SK-MEL-5 (cell line): ENCODE results near the gene FAM234A. TPM values are rescaled to one million over a fixed set of nuclear protein-coding genes. Genes with fewer than 3 reads are reported as not detected.

Source experiments
- DNase-seq: peaks from one replicate; pipeline ENCODE4 v3.0.0-alpha.2; 2016; ENCODE audit warnings: low read depth, low spot score
- in situ Hi-C: cut with HindIII; loops from 2 replicates; pipeline ENCODE4 v1.10.0; 2016; ENCODE audit warnings: low sequenced_read_pairs, high pct_unique_total_duplicates, low pct_unique_long_range_greater_than_20kb
- total RNA-seq: library from RNA; depleted of rRNA; stranded (reverse); fragments of >200 nt; shearing (Covaris generic); gene quantifications from 2 replicates; pipeline ENCODE4 v1.2.3, GENCODE V29; 2014

FAM234A gene
- total RNA-seq, 1 experiment from 2014 or later = 31.2 TPM

DNA sequence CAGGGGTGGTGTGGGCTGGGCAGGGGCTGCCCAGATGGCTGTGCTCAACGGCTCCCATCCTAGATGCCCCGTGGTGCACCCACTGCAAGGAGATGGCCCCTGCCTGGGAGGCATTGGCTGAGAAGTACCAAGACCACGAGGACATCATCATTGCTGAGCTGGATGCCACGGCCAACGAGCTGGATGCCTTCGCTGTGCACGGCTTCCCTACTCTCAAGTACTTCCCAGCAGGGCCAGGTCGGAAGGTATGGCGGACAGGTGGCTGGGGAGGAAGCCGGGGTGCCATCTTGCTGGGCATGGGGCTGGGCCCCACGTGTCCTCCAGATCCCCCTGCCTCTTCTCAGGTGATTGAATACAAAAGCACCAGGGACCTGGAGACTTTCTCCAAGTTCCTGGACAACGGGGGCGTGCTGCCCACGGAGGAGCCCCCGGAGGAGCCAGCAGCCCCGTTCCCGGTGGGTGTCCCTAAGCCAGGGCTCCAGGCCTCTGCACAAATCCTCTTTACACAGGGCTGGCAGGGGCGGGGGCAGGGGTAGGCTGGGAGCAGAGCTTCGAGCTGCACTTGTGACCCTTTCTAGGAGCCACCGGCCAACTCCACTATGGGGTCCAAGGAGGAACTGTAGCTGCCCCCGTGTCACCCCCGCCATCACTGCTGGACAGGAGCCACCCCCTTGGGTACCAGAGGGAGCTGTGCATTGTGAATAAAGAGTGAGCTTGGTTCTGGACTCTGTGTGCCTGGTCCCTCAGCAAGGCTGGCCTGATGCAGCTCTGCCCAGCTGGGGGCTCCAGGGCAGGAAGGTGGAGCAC is 52.1 kb downstream of the FAM234A start:
- no peak for DNase-seq
- in situ Hi-C loops = no loop called here

DNA sequence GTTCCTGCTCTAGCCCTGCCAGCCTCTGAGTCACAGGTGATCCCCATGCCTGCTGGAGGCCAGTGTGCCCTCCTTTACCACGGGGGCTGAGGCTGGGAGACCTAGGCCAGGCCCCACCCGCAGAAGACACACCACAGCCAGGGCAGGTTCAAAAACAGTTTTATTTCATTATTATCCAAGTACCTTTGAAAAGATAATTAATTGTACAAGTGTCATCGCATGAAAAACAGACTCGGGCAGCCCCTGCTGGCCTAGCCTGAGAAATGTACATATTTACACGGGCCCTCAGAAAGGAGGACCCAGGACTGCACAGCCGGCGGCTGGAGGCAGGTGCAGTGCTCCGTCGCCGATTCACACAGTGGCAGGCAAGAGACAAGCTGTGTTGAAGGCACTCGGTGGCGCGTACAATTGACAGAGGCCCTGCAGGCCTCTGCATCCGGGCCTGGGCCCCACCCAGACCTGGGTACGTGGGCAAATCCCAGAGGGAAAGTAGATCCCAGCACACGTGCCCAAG is 52.7 kb downstream of the FAM234A start:
- no peak for DNase-seq
- in situ Hi-C loops = no loop called here

DNA sequence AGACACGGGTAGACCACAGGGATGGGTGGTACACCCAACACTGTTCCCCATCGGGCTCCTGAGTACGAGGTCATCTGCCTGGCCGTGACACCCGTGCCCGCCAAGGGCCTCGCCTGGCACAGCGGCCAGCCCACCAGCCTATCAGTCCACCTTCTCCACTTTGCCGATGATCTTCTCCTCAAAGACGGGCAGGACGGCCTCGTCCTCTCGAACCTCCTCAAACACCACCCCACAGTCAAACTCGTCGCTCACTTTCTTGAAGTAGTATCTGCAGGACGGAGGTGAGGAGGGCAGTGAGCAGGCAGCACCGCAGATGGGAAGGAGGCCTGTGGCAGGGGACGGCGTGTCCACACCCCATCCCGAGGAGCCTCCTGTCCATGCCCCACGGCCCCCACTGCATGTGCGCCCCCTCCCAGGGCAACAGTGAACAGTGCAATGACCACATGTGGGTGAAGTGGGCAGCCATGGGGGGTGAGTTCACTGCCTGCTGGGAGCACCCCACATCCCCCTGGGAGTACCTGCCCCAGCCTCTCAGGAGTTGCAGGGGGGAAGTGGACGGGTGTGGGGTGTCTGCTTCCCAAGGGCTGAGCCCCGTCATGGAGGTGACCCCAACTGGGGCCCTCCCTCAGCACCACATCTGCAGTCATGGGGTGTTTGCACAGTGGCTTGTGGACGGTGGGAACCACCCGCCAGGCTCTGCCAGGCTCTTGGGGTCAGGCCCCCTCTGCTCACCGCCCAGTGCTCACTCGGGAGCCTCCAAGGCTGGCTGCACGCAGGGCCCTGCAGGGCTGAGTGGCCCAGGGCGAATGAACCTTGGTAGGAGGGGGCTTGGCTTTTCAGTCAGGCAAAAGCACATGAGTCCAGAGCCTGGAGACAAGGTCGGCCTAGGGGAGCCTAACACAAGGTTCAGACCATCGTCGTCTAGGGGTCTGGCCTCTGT is 53.6 kb downstream of the FAM234A start:
- in situ Hi-C loops = no loop called here
- DNase-seq = no peak

DNA sequence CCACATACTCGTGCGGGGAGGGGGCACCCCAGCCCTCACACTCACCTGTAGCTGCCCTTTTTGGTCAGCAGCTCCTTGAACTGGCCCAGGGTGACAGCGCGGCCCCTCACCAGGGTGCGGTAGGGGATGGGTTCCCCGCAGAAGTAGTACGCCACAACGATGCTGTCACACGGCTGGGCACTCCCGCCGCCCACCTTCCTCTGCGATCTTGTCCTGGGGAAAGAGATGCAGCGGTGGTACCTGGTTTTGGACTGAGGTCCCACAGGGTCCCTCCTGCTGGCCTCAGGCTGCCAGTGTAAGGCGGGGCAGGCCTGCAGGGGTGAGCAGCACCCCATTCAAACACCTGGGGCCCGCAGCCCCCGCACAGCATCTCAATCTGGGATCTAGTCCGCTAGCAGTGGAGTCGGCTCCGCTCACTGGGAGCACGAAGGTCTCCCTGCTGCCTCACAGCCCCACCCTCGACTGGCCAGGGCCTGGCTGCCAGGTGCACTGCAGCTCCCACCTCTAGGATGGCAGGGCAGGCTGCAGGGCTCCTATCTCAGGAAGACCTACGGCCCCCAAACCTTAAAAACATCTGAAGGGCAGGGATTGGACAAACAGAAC is 54.9 kb downstream of the FAM234A start:
- in situ Hi-C loops = no loop called here
- no peak for DNase-seq

DNA sequence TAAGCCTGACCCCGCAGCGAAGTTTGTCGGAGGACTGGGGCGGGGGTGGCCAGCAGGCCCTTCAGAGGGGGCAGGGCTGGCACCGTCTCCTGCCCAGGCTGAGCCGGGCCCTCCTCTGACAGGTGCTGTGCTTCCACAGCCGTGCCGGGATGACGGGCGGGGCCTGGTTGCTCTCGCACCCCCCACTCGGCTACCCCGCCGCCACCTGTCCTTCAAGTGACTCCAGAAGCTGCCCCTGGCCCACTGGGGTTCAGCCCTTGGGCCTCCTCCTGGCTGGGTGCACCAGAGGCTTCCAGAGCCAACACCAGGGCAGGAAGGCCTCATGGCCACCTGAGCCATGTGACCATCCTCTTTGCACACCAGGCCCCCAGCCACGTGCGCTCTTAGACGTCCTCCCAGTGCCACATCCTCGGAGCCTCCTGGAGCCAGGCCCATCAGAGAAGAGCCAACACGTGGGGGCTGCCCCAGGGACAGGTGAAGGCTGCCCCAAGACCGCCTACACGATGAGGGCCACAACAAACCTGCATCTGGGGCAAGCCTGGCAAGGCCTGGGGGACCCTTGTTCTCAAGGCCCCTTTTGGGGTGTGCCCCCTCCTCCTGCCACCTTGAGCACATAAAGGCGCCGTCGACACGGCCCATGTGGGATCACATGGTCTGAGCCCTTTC is 55.5 kb downstream of the FAM234A start:
- in situ Hi-C loops = no loop called here
- DNase-seq = no peak

DNA sequence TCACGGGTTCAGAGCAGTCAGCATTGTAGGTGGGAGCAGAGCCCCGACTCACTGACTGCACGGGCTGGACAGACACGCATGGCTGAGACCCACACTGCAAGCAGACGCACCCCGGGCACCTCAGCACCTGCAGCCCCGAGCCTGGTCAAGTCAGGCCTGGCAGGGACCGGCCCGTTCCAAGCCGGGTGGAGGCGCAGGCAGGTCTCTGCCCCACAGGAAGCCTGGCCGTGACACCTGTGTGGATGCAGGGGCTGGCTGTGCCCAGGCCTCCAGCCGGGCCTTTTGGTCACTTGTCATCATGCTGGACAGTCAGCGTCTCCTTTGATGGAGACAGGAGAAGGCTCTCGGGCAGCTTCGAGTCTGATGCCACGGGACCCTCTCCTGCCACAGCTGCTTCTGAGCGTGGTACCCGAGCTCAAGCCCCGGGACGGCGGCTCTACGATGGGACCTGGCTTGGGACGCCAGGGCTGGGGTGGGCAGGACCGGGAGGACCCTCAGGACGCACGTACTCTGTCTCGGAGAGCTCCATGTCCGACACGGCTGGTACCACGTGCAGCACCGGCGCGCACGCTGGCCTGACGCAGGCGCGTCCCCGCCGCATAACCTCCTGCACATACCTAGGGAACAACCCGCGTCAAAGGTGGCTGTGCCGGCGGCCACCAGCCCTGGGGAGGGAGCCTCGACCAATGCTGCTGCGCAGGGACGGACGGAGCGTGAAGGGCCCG is 56.2 kb downstream of the FAM234A start:
- no peak for DNase-seq
- in situ Hi-C loops = no loop called here

DNA sequence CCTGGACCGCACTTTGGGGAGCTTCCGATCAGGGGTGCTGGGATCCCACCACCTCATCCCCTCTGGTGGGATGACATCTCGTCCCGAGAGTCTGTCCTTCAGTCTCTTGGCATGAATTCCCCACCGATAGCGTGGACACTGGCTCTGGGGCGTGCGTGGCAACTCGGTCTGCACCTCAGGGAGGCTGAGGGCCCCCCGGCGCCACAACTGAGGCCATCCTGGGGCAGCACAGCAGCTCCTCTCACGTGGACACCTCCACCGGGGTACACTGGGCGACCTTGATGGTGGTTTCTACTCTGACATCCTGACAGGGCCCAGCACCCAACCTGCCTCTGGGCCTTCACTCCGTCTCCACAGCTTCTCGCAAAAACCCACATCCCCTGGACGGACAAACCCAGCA is 56.9 kb downstream of the FAM234A start:
- in situ Hi-C loops = no loop called here
- DNase-seq = no peak

DNA sequence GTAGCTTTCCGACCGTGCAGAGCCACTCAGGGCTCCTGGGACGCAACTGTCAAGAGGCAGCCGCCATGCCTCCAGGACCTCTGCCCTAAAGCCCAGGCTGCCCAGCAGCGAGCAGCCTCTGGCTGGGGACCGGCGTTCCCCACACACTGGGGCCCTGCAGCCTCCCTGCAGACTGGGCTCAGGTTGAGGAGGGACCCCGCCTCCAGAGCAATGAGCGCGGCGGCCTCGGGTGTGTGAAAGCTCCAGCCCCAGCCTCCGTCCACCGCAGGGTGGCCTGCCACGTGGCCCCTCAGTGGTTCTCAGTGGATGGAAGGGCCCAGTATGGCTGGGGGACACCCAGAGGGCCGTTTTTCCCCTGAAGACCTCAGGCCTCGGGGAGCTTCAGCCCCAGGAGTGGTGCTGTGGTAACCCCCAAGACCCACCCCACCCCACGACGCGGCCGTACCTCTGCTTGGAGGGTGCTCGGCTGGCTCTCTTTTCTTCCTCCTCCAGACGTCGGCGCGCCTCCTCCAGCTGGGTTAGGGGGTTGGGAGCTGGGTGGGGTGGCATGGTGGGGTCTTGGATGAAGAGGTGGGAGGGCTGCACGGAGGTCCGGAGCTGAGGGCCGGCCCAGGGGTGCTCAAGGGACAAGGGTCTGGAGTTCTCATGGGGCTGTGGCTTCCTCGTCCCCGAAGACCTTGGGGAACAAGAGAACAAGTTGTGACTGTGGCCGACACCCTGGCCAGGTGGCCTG is 58.6 kb downstream of the FAM234A start:
- in situ Hi-C loops = no loop called here

DNA sequence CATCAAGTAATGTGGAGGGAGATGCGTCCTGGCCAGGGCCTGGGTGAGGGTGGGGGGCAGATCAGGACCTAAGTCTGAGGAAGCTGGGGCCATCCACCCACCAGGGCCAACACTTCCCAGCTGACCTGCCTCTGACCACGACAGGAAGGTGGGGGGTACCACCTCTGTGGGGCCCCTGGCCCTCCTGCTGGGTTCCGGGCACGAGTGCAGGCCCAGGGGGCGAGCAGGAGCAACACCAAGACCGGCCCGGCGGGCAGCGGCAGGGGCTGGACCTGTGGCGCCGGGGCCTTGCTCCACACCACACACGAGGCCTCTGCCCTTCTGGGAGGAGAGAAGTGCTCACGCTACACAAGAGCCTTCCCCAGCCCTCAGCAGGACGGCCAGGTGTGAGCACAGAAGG is 61.7 kb downstream of the FAM234A start:
- no peak for DNase-seq
- in situ Hi-C loops = no loop called here

More for the DNA sequence above, 58.6 kb downstream of the FAM234A start:
- no peak for DNase-seq

DNA sequence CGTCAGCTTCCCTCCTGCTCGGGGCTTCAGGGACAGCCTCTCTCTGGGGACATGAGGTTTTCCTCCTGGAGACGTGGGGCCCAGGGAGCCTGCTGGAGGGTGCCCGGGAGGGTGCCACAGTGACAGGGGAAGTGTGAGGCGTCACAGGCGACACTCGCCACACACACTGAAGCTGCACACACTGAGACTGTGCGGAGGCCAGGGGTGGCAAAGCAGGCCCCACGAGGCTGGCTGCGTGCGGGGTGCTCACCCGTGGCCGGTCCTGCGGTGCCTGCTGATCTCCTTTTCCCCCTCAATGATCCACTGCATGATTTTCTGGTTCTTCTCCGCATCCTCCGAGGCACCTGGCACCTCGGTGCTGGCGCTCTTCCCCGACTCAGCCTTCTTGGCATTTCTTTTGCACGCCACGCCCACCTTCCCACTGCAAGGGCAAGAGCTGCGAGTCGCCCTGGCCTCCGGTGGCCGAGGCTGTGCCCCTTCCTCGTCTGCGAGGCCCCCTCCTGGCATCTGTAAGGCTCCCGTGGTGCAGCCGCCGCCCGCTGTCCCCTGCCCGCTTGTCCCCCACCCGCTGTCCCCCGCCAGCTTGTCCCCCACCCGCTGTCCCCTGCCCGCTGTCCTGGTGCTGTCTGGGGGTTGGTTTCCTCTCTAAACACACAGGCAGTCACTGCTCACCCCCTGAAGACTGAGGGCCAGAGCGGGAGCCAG is 62.3 kb downstream of the FAM234A start:
- in situ Hi-C loops = no loop called here
- no peak for DNase-seq

DNA sequence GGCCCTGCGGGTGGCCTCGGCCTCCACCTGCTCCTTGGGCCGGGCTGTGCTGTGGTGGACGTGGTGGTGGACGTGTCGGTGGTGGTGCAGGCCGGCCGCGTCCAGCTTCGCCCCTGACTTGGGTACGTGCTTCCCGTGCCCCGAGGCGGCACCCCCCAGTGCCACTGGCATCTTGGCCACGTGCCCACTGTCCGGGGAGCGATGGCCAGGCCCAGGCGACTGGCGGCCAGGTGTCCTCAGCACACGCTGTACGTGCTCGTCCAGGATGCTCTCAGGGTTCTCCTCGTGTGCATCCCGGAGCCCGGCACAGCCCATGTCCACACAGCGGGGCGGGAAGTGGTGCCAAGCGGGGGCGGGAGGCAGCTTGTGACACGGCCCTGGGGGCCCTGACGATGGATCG is 63.2 kb downstream of the FAM234A start:
- in situ Hi-C loops = no loop called here
- no peak for DNase-seq

DNA sequence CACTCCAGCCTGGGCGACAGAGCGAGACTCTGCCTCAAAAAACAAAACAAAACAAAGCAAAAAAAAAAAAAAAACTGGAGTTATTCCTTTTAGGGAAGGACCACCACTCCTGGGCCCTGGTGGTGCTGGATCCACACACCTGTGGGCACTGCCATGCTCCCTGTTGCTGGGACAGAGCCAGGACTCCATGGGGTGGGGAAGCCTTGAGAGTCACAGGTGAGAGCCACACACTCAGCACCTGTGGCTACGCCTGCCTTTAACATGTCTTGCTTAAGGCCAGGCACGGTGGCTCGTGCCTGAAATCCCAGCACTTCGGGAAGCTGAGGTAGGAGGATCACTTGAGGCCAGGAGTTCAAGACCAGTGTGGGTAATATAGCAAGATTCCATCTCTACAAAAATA is 66.6 kb downstream of the FAM234A start:
- DNase-seq = no peak
- in situ Hi-C loops = no loop called here

DNA sequence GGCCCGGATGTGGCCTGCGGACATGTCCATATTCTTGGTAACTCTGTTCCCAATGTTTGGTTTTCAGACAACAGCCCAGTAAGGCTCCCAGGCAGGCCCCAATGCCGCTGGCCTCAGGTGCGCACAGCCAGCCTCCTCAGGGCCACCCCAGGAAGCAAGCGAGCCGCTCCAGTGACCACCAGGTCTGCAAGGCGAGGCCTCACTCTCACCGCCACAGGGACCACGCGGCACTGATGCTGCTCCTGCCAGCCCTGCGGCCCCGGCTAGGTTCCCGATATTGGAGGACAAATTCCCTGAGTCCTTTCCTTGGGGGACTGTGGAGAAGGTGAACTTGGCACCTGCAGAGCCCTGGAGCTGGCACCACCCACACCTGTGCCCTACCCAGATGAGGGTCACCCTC is 67.3 kb downstream of the FAM234A start:
- no peak for DNase-seq
- in situ Hi-C loops = no loop called here

DNA sequence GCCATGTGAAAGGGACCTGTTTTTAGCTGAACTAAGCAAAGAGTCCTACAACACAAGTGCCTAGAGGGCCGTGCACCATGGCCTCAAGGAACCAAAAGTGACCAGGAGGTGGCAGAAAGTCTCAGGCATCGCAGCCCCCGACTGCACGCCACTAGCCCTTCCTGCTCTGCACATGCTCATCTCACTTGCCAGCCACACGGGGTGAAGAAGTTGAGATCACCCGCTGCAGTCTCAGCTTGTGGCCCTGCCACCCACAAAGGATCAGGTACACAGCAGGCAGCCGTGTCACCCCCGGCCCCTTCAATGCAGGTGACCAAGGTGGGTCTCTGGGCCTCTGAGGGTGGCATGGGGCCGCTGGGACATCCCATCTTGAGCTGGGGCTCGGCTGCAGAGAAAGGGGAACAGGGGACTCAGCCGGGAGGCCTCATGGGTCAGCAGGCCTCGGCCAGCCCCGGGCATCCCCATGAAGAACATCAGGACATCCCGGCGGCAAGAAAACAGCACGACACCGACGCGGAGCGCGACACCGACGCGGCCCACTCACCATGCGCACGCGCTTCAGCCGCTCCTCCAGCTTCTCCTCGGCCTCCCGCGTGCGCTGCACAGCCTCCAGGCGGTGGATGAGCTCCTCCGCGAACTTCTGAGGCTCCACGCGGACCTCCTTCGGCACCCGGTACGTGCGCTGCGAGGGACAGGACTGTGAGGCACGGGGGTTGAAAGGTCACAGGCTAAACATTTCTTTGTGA is 69.3 kb downstream of the FAM234A start:
- in situ Hi-C loops = no loop called here
- DNase-seq = peak; percentile 13

DNA sequence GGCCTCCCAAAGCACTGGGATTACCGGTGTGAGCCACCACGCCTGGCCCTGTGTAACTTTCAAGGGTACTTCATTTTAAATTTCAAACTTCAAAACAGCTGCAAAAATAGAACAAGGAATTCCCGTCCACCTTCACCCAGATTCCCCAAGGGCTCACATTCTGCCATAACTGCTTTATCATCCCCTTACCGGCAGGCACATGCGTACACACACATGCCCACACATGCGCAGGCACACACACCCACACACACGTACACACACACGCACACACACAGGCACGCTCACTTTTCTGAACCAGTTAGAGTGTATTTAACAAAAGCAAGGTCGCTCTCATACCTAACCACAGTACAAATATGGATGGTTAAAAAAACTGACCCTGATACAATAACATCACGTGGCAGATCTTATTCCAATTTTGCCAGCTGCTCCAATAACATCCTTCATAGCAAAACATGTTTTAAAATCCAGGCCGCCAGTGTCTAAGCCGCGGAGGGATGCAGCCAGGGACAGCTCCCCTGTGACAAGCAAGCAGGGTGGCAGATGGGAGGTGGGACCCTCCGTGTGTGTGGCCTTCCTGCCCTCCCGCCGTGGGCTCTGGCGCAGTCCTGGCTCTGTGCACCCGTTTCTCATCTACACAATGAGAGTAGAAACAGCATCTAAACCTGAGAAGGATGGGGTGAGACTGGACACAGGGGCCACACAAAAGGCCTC is 71.5 kb downstream of the FAM234A start:
- no peak for DNase-seq
- in situ Hi-C loops = no loop called here
